ENCODE results near the gene PIGU. TPM values are rescaled to one million over a fixed set of nuclear protein-coding genes. Genes with fewer than 3 reads are reported as not detected.

The PIGU gene
- total RNA-seq, 1 donor from 2014 or later, result 54.9 TPM

DNA sequence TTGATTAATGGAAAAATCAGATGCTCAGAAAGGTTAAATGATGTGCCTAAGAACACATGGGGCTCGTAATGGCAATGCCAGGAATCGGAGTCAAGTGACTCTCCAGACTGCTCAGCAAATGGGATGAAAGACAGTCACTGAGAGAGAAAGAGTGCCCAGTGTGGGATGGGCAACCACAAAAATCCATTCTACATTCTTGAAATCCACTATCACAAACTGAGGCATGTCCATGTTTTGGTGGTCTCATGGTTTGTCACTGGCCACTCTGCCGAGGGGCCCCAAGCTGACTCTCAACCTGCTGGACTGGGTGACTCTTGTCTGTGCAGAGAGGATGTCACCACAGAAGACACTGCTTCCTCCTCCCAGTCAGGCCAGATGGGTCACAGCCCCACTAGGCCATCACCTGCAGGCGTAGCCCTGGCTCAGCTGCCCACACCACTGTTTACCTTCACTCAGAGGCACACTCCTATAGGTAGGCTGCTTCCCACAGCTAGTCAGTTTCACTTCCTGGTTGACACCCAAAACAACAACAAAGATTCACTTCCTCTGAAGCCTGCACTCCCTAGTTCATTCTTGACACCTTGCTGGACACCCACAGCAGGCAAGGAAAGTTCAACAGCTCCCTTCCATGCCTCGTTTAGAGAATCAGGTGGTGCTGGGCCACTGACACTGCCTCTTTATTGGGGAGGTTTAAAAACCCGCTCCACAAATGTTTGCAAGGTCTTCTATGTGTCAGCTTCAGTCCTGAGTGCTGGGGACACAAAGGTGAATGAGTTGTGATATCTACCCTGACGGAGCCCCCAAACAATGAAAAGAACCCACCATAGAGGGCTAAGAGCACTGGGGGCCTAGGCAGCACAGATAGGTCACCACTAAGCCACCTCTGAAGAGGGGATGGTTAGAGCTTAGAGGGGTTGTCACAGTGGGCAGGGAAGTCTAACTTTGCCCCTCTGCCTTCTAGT, 96.6 kb downstream of the PIGU start:
- no peaks in the 10 kb centered on the region for H3K9me3 Mint-ChIP-seq
- TF ChIP-seq, protein P1, sequence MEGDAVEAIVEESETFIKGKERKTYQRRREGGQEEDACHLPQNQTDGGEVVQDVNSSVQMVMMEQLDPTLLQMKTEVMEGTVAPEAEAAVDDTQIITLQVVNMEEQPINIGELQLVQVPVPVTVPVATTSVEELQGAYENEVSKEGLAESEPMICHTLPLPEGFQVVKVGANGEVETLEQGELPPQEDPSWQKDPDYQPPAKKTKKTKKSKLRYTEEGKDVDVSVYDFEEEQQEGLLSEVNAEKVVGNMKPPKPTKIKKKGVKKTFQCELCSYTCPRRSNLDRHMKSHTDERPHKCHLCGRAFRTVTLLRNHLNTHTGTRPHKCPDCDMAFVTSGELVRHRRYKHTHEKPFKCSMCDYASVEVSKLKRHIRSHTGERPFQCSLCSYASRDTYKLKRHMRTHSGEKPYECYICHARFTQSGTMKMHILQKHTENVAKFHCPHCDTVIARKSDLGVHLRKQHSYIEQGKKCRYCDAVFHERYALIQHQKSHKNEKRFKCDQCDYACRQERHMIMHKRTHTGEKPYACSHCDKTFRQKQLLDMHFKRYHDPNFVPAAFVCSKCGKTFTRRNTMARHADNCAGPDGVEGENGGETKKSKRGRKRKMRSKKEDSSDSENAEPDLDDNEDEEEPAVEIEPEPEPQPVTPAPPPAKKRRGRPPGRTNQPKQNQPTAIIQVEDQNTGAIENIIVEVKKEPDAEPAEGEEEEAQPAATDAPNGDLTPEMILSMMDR (conservative IDR thresholded peaks at IDR 0.05), result no peak
- H3K4me1 Mint-ChIP-seq, result peaks cover 12% of the 10 kb centered on the region
- peak overlapping the region; percentile 72 for H3K27ac Mint-ChIP-seq (ENCODE audit: unreplicated experiment)
- no peak overlapping the region for H3K4me3 Mint-ChIP-seq
- DNase-seq (ENCODE audit: low read depth, low spot score), result no peak
- no peaks in the 10 kb centered on the region for H3K27me3 Mint-ChIP-seq (ENCODE audit: low read depth)
- no peaks in the 10 kb centered on the region for H3K36me3 Mint-ChIP-seq (ENCODE audit: low read depth)

GRCh38 chr20:34579191-34579978, 97.5 kb downstream of the PIGU start:
- peaks cover 12% of the 10 kb centered on the region for H3K4me1 Mint-ChIP-seq
- H3K27ac Mint-ChIP-seq (ENCODE audit: unreplicated experiment), result peak overlapping the region; percentile 33
- peaks cover 5% of the 10 kb centered on the region for H3K36me3 Mint-ChIP-seq (ENCODE audit: low read depth)

DNA sequence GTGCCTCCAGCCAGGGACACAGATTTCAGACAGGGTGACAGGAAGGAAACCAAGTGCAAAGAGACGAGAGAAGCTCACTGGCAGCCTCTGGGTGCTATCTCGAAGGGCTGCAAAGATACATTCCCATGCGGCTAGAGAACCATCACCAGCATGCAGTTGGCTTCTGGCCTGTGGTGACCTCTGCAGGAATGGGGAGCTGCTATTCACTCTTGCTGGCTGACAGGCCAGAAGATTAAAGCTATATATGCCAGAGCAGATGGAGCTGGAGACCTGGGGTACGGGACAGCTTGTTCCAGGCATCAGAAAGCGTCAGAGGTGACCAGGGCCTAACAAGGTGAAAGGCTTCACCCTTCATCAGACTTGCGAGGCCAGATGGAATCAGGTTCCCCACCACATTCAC, 98.4 kb downstream of the PIGU start:
- Mint-ChIP-seq H3K4me3 (no peak overlapping the region), H3K9me3 (no peaks in the 10 kb centered on the region), H3K27ac (ENCODE audit: unreplicated experiment) (peak overlapping the region; percentile 47), H3K27me3 (ENCODE audit: low read depth) (no peaks in the 10 kb centered on the region), H3K4me1 (peaks cover 12% of the 10 kb centered on the region), H3K36me3 (ENCODE audit: low read depth) (peaks cover 8% of the 10 kb centered on the region)
- no peak for DNase-seq (ENCODE audit: low read depth, low spot score)
- TF ChIP-seq, protein P1 (conservative IDR thresholded peaks at IDR 0.05), result no peak

More at GRCh38 chr20:34579191-34579978, 97.5 kb downstream of the PIGU start:
- H3K9me3 Mint-ChIP-seq, result no peaks in the 10 kb centered on the region
- no peak overlapping the region for H3K4me3 Mint-ChIP-seq
- DNase-seq (ENCODE audit: low read depth, low spot score), result no peak
- TF ChIP-seq, protein P1 (conservative IDR thresholded peaks at IDR 0.05), result peak; percentile 73
- no peaks in the 10 kb centered on the region for H3K27me3 Mint-ChIP-seq (ENCODE audit: low read depth)

GRCh38 chr20:34578025-34578424, 98.9 kb downstream of the PIGU start:
- Mint-ChIP-seq H3K4me1 (peaks cover 12% of the 10 kb centered on the region), H3K27me3 (ENCODE audit: low read depth) (no peaks in the 10 kb centered on the region), H3K36me3 (ENCODE audit: low read depth) (peaks cover 8% of the 10 kb centered on the region), H3K9me3 (no peaks in the 10 kb centered on the region), H3K4me3 (no peak overlapping the region), H3K27ac (ENCODE audit: unreplicated experiment) (peak overlapping the region; percentile 47)
- TF ChIP-seq, protein P1 (conservative IDR thresholded peaks at IDR 0.05), result no peak
- DNase-seq (ENCODE audit: low read depth, low spot score), result no peak

DNA sequence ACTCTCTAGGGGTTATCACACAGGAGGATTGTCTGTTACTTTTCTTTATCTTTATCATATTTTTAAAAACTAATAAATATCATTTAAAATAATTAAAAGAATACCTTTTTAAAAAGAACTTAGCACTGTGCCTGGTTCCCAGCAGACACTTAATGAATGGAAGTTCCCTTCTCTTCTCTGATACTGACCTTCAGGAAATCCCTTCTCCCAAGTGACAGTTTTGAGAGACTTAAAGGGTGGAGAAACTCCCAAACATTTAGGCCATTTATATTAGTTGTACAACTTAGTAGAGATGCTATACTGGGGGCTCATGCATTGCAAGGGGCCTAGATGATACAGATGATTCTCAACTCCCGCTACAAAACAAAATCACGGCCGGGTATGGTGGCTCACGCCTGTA, 99.8 kb downstream of the PIGU start:
- peaks cover 8% of the 10 kb centered on the region for H3K4me1 Mint-ChIP-seq
- no peaks in the 10 kb centered on the region for H3K9me3 Mint-ChIP-seq
- TF ChIP-seq, protein P1 (conservative IDR thresholded peaks at IDR 0.05), result no peak
- H3K4me3 Mint-ChIP-seq, result no peak overlapping the region
- H3K36me3 Mint-ChIP-seq (ENCODE audit: low read depth), result peaks cover 8% of the 10 kb centered on the region
- no peaks in the 10 kb centered on the region for H3K27me3 Mint-ChIP-seq (ENCODE audit: low read depth)
- no peak overlapping the region for H3K27ac Mint-ChIP-seq (ENCODE audit: unreplicated experiment)
- DNase-seq (ENCODE audit: low read depth, low spot score), result no peak

All from neural crest cell (in vitro differentiated cells).